IMR-90 (cell line): ENCODE results near the gene MAG.

Source experiments
- BHLHE40 ChIP-seq: fragments of 150-350 bp; IDR thresholded peaks from 2 replicates; pipeline ENCODE4 v1.6.1; 2016; ENCODE audit warnings: mild to moderate bottlenecking, low read depth, low read length
- POLR2A ChIP-seq: IDR thresholded peaks from 2 replicates; pipeline ENCODE4 v1.6.1; 2012; ENCODE audit warnings: mild to moderate bottlenecking, low read depth, low read length
- TF ChIP-seq, protein P1 (sequence below): conservative IDR thresholded peaks from 2 replicates; pipeline ENCODE4 v1.5.1; 2012; ENCODE audit warnings: mild to moderate bottlenecking, low read depth, low read length, improper control_type of control experiment

DNA sequence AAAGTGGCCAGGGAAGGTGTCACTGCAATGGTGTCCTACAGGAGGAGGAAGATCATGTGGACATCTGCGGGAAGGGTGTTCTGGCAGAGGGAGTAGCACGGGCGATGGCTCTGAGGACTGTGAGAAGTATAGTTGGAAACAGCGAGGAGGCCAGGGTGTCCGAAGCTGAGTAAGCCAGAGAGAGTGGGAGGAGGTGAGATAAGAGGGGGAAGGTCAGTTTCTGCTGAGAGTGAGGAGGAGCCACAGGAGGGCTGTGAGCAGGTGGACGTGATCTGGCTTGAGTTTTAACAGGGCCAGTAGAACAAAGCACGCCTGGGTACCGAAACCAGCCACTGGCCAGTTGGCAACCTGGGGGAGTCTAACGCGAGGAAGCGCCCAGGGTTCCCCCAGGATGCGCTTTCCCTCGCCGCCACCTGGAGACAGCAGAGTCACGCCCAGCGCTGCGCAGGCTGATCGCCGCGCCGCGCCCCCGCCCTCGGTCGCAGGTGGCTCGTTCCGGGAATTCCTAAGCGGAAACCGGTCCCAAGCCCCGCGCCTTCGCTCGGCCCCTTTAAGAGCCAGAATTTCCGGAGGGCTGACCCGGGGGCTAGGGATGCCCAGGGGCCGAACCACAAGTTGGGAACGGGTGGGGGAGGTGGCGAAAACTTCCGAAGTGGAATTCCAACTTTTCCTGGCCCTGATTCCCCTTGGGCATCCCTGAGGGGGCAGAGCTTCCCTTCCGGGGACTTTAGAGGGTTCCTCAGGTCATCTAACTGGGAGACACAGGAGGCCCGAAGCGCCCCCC, 44.2 kb upstream of the MAG start:
- TF ChIP-seq, protein P1, sequence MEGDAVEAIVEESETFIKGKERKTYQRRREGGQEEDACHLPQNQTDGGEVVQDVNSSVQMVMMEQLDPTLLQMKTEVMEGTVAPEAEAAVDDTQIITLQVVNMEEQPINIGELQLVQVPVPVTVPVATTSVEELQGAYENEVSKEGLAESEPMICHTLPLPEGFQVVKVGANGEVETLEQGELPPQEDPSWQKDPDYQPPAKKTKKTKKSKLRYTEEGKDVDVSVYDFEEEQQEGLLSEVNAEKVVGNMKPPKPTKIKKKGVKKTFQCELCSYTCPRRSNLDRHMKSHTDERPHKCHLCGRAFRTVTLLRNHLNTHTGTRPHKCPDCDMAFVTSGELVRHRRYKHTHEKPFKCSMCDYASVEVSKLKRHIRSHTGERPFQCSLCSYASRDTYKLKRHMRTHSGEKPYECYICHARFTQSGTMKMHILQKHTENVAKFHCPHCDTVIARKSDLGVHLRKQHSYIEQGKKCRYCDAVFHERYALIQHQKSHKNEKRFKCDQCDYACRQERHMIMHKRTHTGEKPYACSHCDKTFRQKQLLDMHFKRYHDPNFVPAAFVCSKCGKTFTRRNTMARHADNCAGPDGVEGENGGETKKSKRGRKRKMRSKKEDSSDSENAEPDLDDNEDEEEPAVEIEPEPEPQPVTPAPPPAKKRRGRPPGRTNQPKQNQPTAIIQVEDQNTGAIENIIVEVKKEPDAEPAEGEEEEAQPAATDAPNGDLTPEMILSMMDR = no peak
- TF ChIP-seq BHLHE40 = no peak
- TF ChIP-seq POLR2A = no peak
